Caco-2 (cell line): ENCODE results near the gene MVB12B. TPM values are rescaled to one million over a fixed set of nuclear protein-coding genes. Genes with fewer than 3 reads are reported as not detected.

Experiments
- BruUV-seq: library from RNA; stranded (reverse); fragments of 400-500 nt; replicated peaks from 2 replicates; lab custom pipeline; 2021; lab: Mats Ljungman, UMichigan
- CTCF ChIA-PET: fragments of 300-600 bp; sonication (Branson Sonifier 250); formaldehyde crosslinking; loops from one replicate; lab custom pipeline; 2022; ENCODE audit warnings: antibody characterized with exemption; lab: Charles Lee
- POLR2A ChIA-PET: fragments of 300-600 bp; sonication (Branson Sonifier 250); formaldehyde crosslinking; loops from one replicate; lab custom pipeline; 2022; ENCODE audit warnings: antibody characterized with exemption; lab: Charles Lee
- DNase-seq, 2 experiments: peaks; one replicate each; pipeline versions ENCODE4 v3.0.0 to v3.0.0-alpha.2; 2020 to 2022
- H3K27me3 ChIP-seq: replicated peaks from 2 replicates; pipeline ENCODE4 v1.6.0; 2011; ENCODE audit warnings: low read length; ENCODE audit not compliant: control insufficient read depth, insufficient read depth
- H3K36me3 ChIP-seq: 2 replicates; pipeline ENCODE4 v1.5.1; 2011; ENCODE audit warnings: low read length; ENCODE audit not compliant: control insufficient read depth, insufficient read depth
- H3K4me1 ChIP-seq: fragments of 250-450 bp; sonication (Bioruptor Pico); 2 replicates; pipeline ENCODE4 v1.5.1; 2020; ENCODE audit warnings: mild to moderate bottlenecking
- H3K4me3 ChIP-seq: 2 replicates; pipeline ENCODE4 v1.5.1; 2011; ENCODE audit warnings: low read depth, mild to moderate bottlenecking, control low read depth, low read length
- H3K9me3 ChIP-seq: fragments of 250-450 bp; sonication (Bioruptor Pico); 2 replicates; pipeline ENCODE4 v1.5.1; 2020; ENCODE audit warnings: mild to moderate bottlenecking, moderate library complexity
- H3K27ac Mint-ChIP-seq: one replicate; pipeline ENCODE4 v1.8.0; 2022; ENCODE audit warnings: mixed read lengths; ENCODE audit not compliant: unreplicated experiment
- H3K27me3 Mint-ChIP-seq: one replicate; pipeline ENCODE4 v1.8.0; 2022; ENCODE audit warnings: mixed read lengths; ENCODE audit not compliant: insufficient read depth, unreplicated experiment
- H3K36me3 Mint-ChIP-seq: one replicate; pipeline ENCODE4 v1.8.0; 2022; ENCODE audit warnings: mild to moderate bottlenecking, mixed read lengths; ENCODE audit not compliant: insufficient read depth, unreplicated experiment
- H3K4me1 Mint-ChIP-seq: one replicate; pipeline ENCODE4 v1.8.0; 2022; ENCODE audit warnings: low read depth, mixed read lengths; ENCODE audit not compliant: unreplicated experiment
- H3K4me3 Mint-ChIP-seq: one replicate; pipeline ENCODE4 v1.8.0; 2022; ENCODE audit warnings: mild to moderate bottlenecking, moderate library complexity, mixed read lengths; ENCODE audit not compliant: unreplicated experiment
- H3K9me3 Mint-ChIP-seq: one replicate; pipeline ENCODE4 v1.8.0; 2022; ENCODE audit warnings: mixed read lengths; ENCODE audit not compliant: unreplicated experiment
- intact Hi-C: fragments of 100-400 bp; cut with micrococcal nuclease; formaldehyde crosslinking; loops from one replicate; pipeline ENCODE4 v1.10.0; 2022; ENCODE audit not compliant: unreplicated experiment
- total RNA-seq: library from RNA; stranded (reverse); gene quantifications from 2 replicates; pipeline ENCODE4 v1.2.3, GENCODE V29; 2022
- TF ChIP-seq, protein P1 (sequence below), 2 experiments: fragments of 200-600 bp in 1 of 2; IDR thresholded peaks; 1 replicate in 1 of 2; 2 replicates in 1 of 2; pipeline versions ENCODE4 v1.5.1 to v1.8.0; 2011 to 2022; ENCODE audit warnings: antibody characterized with exemption in 1 of 2, control low read depth in 1 of 2, inconsistent platforms in 1 of 2, low read depth in 1 of 2, low read length in 1 of 2, mild to moderate bottlenecking in 1 of 2, moderate library complexity in 1 of 2; ENCODE audit not compliant: insufficient read depth in 1 of 2, severe bottlenecking in 1 of 2, unreplicated experiment in 1 of 2

The MVB12B gene
- total RNA-seq, 1 experiment from 2014 or later, result 24.4 TPM

DNA sequence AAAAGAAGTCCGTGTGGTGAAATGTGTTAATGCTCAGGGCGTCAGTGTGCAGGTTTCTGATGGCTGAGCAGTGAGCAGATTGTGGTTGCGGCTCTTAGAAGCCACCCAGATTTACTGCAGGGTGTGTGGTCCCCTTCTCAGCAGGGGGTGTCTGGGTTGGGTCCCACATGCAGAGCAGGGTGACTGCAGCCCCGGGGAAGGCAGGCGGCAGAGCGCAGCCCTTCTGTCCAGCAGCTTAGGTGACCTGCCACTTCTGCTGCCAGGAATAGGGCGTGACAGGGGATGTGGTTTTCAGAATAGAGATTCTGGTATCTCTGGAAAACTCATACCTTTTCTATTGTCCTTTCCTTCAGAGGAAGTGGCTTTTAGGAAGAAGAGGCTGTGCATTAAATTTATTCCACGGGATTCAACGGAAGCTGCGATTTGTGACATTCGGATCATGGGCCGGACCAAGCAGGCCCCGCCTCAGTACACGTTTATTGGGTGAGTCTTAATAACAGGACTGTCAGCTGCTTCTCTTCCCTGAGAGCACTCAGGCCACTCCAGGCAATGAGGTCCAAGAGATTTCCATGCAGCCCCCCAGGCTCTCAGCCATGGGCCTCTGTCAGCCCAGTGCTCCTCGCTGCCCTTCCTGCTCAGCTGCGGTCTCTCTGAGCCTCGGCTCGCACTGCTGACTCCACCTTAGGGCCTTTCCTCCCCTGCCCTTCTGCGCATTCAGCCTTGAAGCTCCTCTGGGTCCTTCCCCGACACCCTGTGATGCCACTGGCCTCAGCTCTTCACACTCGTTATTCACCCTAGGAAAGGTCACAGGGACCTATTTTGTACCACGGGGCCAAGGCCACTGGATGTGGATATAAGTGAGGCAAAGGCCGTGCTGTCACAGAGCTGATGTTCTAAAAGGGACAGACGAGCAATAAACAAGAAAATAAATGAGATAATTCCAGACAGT, 65.4 kb downstream of the MVB12B start:
- Mint-ChIP-seq H3K4me3 (no peak overlapping the region), H3K27ac (no peak overlapping the region), H3K9me3 (no peaks in the 10 kb centered on the region), H3K27me3 (no peaks in the 10 kb centered on the region), H3K4me1 (no peaks in the 10 kb centered on the region), H3K36me3 (peaks cover 6% of the 10 kb centered on the region)
- H3K4me3 ChIP-seq, result no peak overlapping the region
- H3K27me3 ChIP-seq, result no peaks in the 10 kb centered on the region
- no peak for DNase-seq
- TF ChIP-seq, protein P1, sequence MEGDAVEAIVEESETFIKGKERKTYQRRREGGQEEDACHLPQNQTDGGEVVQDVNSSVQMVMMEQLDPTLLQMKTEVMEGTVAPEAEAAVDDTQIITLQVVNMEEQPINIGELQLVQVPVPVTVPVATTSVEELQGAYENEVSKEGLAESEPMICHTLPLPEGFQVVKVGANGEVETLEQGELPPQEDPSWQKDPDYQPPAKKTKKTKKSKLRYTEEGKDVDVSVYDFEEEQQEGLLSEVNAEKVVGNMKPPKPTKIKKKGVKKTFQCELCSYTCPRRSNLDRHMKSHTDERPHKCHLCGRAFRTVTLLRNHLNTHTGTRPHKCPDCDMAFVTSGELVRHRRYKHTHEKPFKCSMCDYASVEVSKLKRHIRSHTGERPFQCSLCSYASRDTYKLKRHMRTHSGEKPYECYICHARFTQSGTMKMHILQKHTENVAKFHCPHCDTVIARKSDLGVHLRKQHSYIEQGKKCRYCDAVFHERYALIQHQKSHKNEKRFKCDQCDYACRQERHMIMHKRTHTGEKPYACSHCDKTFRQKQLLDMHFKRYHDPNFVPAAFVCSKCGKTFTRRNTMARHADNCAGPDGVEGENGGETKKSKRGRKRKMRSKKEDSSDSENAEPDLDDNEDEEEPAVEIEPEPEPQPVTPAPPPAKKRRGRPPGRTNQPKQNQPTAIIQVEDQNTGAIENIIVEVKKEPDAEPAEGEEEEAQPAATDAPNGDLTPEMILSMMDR (IDR thresholded peaks at IDR 0.05; ENCODE audit: insufficient read depth in 1 of 2, low read depth in 1 of 2, low read length in 1 of 2, severe bottlenecking in 1 of 2, unreplicated experiment in 1 of 2), result no peak
- CTCF ChIA-PET, result interaction anchor here (0.5 kb wide), 1 partner anchor 984 kb away, joined by 3 read pairs; no protein-coding TSS in a partner anchor
- no peaks in the 10 kb centered on the region for H3K4me1 ChIP-seq
- intact Hi-C loops, result no loop called here
- BruUV-seq, result no TSS peak
- POLR2A ChIA-PET, result no interaction called here
- H3K36me3 ChIP-seq, result no peaks in the 10 kb centered on the region; the same call in none of the 2 replicates
- no peaks in the 10 kb centered on the region for H3K9me3 ChIP-seq

DNA sequence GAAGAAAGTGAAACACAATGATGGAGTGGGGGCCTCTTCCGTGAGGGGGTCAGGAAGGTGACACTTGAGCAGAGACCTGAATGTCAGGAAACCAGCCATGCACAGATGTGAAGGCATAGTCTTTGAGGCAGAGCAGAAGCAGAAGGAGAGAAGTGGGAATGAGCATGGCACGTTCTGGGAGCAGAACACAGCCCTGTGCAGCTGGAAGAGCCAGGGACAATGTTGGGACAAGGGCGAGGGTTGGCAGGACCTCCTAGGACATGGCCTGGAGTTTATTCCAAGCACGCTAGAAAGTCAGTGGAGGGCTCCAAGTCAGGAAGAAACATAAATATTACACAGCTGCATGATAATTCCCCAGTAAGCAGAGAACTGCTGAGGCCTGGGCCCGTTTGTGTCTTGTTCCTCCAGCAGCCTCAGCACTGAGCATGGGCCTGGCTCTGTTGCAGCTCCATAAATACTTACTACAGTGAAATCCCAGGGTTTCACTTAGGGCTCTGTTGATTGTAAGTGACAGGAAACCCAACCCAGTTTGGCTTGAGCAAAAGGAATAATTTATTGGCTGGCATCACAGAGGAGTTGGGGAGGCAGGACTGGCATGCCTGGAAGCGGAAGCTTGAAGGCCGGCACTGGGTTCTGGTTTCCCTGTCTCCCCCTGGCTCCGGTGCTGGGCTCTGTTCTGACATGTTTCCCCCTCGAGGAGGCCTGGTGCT, 66.2 kb downstream of the MVB12B start:
- no TSS peak for BruUV-seq
- Histone ChIP-seq H3K4me1 (no peaks in the 10 kb centered on the region), H3K9me3 (no peaks in the 10 kb centered on the region), H3K27me3 (no peaks in the 10 kb centered on the region), H3K36me3 (no peaks in the 10 kb centered on the region; the same call in 1 of the 2 replicates), H3K4me3 (no peak overlapping the region)
- H3K4me1 Mint-ChIP-seq, result no peaks in the 10 kb centered on the region
- intact Hi-C loops, result no loop called here
- TF ChIP-seq, protein P1 (IDR thresholded peaks at IDR 0.05; ENCODE audit: insufficient read depth in 1 of 2, low read depth in 1 of 2, low read length in 1 of 2, severe bottlenecking in 1 of 2, unreplicated experiment in 1 of 2), result no peak
- H3K4me3 Mint-ChIP-seq, result no peak overlapping the region
- ChIA-PET CTCF (no interaction called here), POLR2A (no interaction called here)
- no peak overlapping the region for H3K27ac Mint-ChIP-seq
- peaks cover 6% of the 10 kb centered on the region for H3K36me3 Mint-ChIP-seq
- no peak for DNase-seq
- H3K27me3 Mint-ChIP-seq, result no peaks in the 10 kb centered on the region
- H3K9me3 Mint-ChIP-seq, result no peaks in the 10 kb centered on the region

DNA sequence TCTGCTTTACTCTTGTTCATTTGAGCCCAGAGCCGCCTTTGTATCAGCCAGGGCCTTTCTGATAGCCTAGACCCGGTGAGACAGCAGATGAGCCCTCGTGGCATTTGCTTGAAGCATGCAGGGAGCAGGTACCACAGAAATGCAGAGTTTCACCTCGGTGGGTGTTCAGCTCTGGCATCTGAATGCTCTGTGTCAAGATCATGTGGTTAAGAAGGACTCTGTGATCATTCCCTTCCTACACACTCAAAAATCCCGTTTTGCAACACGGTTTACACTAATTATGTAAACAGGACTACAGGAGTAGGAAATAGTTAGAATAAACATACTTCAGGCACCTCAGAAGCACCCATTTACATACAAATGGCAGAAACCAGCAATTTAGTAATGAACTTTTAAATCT, 67.2 kb downstream of the MVB12B start:
- H3K27me3 Mint-ChIP-seq, result no peaks in the 10 kb centered on the region
- H3K27me3 ChIP-seq, result no peaks in the 10 kb centered on the region
- H3K9me3 Mint-ChIP-seq, result no peaks in the 10 kb centered on the region
- H3K9me3 ChIP-seq, result no peaks in the 10 kb centered on the region
- peaks cover 6% of the 10 kb centered on the region for H3K36me3 Mint-ChIP-seq
- H3K4me1 Mint-ChIP-seq, result no peaks in the 10 kb centered on the region
- TF ChIP-seq, protein P1 (IDR thresholded peaks at IDR 0.05; ENCODE audit: insufficient read depth in 1 of 2, low read depth in 1 of 2, low read length in 1 of 2, severe bottlenecking in 1 of 2, unreplicated experiment in 1 of 2), result no peak
- no peaks in the 10 kb centered on the region for H3K4me1 ChIP-seq
- ChIA-PET POLR2A (no interaction called here), CTCF (no interaction called here)
- H3K4me3 ChIP-seq, result no peak overlapping the region
- H3K4me3 Mint-ChIP-seq, result no peak overlapping the region
- H3K27ac Mint-ChIP-seq, result no peak overlapping the region
- BruUV-seq, result no TSS peak
- no peak for DNase-seq
- no peaks in the 10 kb centered on the region; the same call in none of the 2 replicates for H3K36me3 ChIP-seq
- intact Hi-C loops, result no loop called here
